ENCODE measurements around the gene CHD9.

CHD9 gene

DNA sequence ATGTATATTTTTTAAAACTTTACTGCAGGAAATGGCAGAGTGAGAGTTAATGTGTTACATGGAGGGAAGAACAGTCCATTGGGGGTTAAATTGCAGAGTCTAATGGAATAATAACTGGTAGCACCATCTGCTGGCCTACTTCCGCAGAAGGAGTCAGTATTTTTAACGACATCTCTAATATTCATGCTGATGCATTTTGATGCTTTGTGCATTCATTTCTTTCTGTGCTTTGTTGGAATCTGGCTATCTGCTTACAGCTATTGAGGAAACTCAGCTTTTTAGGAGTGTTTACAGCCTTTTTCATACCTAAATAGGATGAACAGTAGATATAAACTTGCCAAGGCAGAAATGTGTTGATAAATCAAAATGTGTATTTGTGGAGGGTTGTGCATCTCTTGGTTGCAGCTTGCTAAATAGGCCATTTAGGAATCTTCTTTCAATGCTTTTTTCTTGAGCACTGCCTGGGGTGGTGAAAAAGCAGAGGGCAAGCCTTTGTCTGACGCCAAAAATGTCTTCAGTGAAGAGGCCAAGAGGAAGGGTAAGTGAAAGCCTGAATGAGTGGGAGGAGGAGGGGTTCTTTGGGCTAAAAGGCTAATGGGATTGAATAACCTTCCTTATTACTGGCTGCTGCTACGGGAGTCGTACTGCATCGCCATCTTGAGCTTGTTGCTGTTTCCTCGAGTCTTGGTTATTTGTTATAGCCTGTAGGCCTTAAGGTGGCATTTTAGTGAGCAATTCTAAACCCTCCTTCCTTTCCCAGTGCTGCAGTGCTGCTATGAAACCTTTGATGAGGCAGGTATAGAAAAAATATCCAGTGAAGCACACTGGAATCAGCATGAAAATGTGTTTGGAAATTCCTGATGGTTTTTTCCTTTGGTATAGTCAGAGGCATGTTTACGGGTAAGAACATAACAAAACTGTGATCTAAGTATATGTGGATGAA is 153.3 kb downstream of the CHD9 start:
- Histone ChIP-seq H3K79me2 (ENCODE audit: insufficient read depth, low read length) (peaks cover 25% of the 10 kb centered on the region; the same call in 1 of the 2 replicates), H3K36me3 (ENCODE audit: low read length) (0 out of 2 replicates have a peak, but pooled peaks cover 5% of the 10 kb centered on the region), H3K4me3 (ENCODE audit: insufficient read depth, low read length, poor library complexity, severe bottlenecking) (peak overlapping the region; percentile 52), H3K27me3 (ENCODE audit: low read length) (no peaks in the 10 kb centered on the region), H3K9me2 (replicated peaks; ENCODE audit: insufficient read depth, low read length) (no peaks in the 10 kb centered on the region), H3K27ac (ENCODE audit: low read depth, low read length) (peak overlapping the region; percentile 48), H3K9me3 (ENCODE audit: insufficient read depth, low read length) (no peaks in the 10 kb centered on the region), H3F3A (ENCODE audit: insufficient read depth) (peaks cover 9% of the 10 kb centered on the region; the same call in 1 of the 2 replicates), H3K9ac (ENCODE audit: low read length) (peak overlapping the region; percentile 41), H4K20me1 (ENCODE audit: low read depth, low read length) (no peaks in the 10 kb centered on the region), H3K4me2 (ENCODE audit: low read depth, low read length, poor library complexity, severe bottlenecking) (peak overlapping the region; percentile 91), H2AFZ (ENCODE audit: low read depth, low read length, severe bottlenecking) (peak overlapping the region; percentile 24)
- no peak for TF ChIP-seq EZH2phosphoT487 (conservative IDR thresholded peaks at IDR 0.05; ENCODE audit: low read length)
- TF ChIP-seq, protein P1, sequence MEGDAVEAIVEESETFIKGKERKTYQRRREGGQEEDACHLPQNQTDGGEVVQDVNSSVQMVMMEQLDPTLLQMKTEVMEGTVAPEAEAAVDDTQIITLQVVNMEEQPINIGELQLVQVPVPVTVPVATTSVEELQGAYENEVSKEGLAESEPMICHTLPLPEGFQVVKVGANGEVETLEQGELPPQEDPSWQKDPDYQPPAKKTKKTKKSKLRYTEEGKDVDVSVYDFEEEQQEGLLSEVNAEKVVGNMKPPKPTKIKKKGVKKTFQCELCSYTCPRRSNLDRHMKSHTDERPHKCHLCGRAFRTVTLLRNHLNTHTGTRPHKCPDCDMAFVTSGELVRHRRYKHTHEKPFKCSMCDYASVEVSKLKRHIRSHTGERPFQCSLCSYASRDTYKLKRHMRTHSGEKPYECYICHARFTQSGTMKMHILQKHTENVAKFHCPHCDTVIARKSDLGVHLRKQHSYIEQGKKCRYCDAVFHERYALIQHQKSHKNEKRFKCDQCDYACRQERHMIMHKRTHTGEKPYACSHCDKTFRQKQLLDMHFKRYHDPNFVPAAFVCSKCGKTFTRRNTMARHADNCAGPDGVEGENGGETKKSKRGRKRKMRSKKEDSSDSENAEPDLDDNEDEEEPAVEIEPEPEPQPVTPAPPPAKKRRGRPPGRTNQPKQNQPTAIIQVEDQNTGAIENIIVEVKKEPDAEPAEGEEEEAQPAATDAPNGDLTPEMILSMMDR (IDR thresholded peaks at IDR 0.05; ENCODE audit: insufficient read depth, low read length, poor library complexity, severe bottlenecking) = peak; percentile 13

DNA sequence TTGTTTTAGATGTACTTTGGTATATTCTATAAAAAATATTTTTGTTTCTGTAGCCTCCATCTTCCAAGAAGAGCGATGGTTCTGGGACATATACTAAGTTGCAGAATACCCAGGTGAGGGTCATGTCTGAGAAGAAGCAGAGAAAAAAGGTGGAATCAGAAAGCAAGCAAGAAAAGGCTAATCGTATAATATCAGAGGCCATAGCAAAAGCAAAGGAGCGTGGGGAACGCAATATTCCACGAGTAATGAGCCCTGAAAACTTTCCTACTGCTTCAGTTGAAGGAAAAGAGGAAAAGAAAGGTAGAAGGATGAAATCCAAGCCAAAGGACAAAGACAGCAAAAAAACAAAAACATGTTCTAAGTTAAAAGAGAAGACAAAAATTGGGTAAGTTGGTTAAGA is 154.6 kb downstream of the CHD9 start:
- Histone ChIP-seq H3K4me3 (ENCODE audit: insufficient read depth, low read length, poor library complexity, severe bottlenecking) (peak overlapping the region; percentile 52), H4K20me1 (ENCODE audit: low read depth, low read length) (no peaks in the 10 kb centered on the region), H3K9me3 (ENCODE audit: insufficient read depth, low read length) (no peaks in the 10 kb centered on the region), H3K36me3 (ENCODE audit: low read length) (peaks cover 11% of the 10 kb centered on the region; the same call in 1 of the 2 replicates), H3F3A (ENCODE audit: insufficient read depth) (peaks cover 13% of the 10 kb centered on the region; the same call in 1 of the 2 replicates), H3K9me2 (replicated peaks; ENCODE audit: insufficient read depth, low read length) (no peaks in the 10 kb centered on the region), H3K79me2 (ENCODE audit: insufficient read depth, low read length) (peaks cover 28% of the 10 kb centered on the region; the same call in 1 of the 2 replicates), H3K4me2 (ENCODE audit: low read depth, low read length, poor library complexity, severe bottlenecking) (peak overlapping the region; percentile 91), H3K9ac (ENCODE audit: low read length) (peak overlapping the region; percentile 41; the same call in 1 of the 2 replicates), H2AFZ (ENCODE audit: low read depth, low read length, severe bottlenecking) (no peak overlapping the region), H3K27ac (ENCODE audit: low read depth, low read length) (no peak overlapping the region), H3K27me3 (ENCODE audit: low read length) (no peaks in the 10 kb centered on the region)
- no peak for TF ChIP-seq EZH2phosphoT487 (conservative IDR thresholded peaks at IDR 0.05; ENCODE audit: low read length)
- TF ChIP-seq, protein P1 (IDR thresholded peaks at IDR 0.05; ENCODE audit: insufficient read depth, low read length, poor library complexity, severe bottlenecking) = no peak

DNA sequence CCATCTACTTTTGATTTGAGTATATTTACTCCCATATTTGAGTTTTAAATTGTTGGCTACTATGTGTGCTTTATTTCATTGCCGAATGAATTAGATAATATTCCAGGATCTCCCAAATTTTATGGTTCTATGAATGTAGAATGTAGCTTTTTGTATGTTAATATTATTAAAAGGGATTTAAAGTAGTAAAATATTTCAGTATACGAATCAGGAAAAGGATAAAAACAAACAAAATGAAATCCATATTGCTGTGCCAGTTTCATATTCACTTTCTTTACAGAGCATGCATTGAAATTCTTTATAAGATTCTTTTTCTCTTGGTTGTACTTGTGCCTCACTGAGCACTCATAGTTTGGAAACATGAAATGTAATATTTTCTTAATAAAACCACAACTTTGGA is 155.1 kb downstream of the CHD9 start:
- Histone ChIP-seq H2AFZ (ENCODE audit: low read depth, low read length, severe bottlenecking) (no peak overlapping the region), H3K9me2 (replicated peaks; ENCODE audit: insufficient read depth, low read length) (no peaks in the 10 kb centered on the region), H4K20me1 (ENCODE audit: low read depth, low read length) (no peaks in the 10 kb centered on the region), H3K4me2 (ENCODE audit: low read depth, low read length, poor library complexity, severe bottlenecking) (peak overlapping the region; percentile 91), H3K9ac (ENCODE audit: low read length) (0 out of 2 replicates have a peak overlapping the region, but pooled peaks have one; percentile 41), H3F3A (ENCODE audit: insufficient read depth) (peaks cover 13% of the 10 kb centered on the region; the same call in 1 of the 2 replicates), H3K4me3 (ENCODE audit: insufficient read depth, low read length, poor library complexity, severe bottlenecking) (peak overlapping the region; percentile 52), H3K27ac (ENCODE audit: low read depth, low read length) (no peak overlapping the region), H3K36me3 (ENCODE audit: low read length) (peaks cover 11% of the 10 kb centered on the region; the same call in 1 of the 2 replicates), H3K79me2 (ENCODE audit: insufficient read depth, low read length) (peaks cover 28% of the 10 kb centered on the region; the same call in 1 of the 2 replicates), H3K27me3 (ENCODE audit: low read length) (no peaks in the 10 kb centered on the region), H3K9me3 (ENCODE audit: insufficient read depth, low read length) (no peaks in the 10 kb centered on the region)
- no peak for TF ChIP-seq EZH2phosphoT487 (conservative IDR thresholded peaks at IDR 0.05; ENCODE audit: low read length)
- TF ChIP-seq, protein P1 (IDR thresholded peaks at IDR 0.05; ENCODE audit: insufficient read depth, low read length, poor library complexity, severe bottlenecking) = no peak
